T-helper 1 cell treated with Interleukin-12 subunit alpha and Interleukin-12 subunit beta and Interleukin-4 antibody, amounts not matched to agents 30 μg/mL and 1 μg/mL, for 36 hours (primary cell): Measurements from ENCODE around the gene ZPR1.
"Not testable (repeated sequence)": the region's sequence is repeated elsewhere in the genome, so short reads cannot be mapped to it uniquely, and the experiment has no call there.

Experiments used
- H3K27ac Mint-ChIP-seq: one replicate; pipeline ENCODE4 v1.8.0; 2021; ENCODE audit warnings: mild to moderate bottlenecking, mixed read lengths
- H3K27me3 Mint-ChIP-seq: one replicate; pipeline ENCODE4 v1.8.0; 2021; ENCODE audit warnings: low read depth, mixed read lengths
- H3K36me3 Mint-ChIP-seq: one replicate; pipeline ENCODE4 v1.8.0; 2021; ENCODE audit warnings: low read depth, mixed read lengths
- H3K4me1 Mint-ChIP-seq: one replicate; pipeline ENCODE4 v1.8.0; 2021; ENCODE audit warnings: low read depth, mixed read lengths
- H3K4me3 Mint-ChIP-seq: one replicate; pipeline ENCODE4 v1.8.0; 2021; ENCODE audit warnings: mild to moderate bottlenecking, moderate library complexity, mixed read lengths
- H3K9me3 Mint-ChIP-seq: one replicate; pipeline ENCODE4 v1.8.0; 2021; ENCODE audit warnings: mixed read lengths

ZPR1 gene

GRCh38 chr11:116772443-116773202, 15.2 kb downstream of the ZPR1 start, which contains the start of gene BUD13:
Gene BUD13, minus strand, starts transcription at chr11:116772987. Its CDS starts 23 bp downstream, at chr11:116772964.
- Mint-ChIP-seq H3K27ac (peak within 1 kb of the TSS; percentile 97), H3K4me3 (peak within 1 kb of the TSS; percentile 98), H3K4me1 (peaks cover 36% of the 10 kb centered on the region), H3K27me3 (no peaks in the 10 kb centered on the region), H3K9me3 (no peaks in the 10 kb centered on the region), H3K36me3 (peaks cover 26% of the 10 kb centered on the region)

GRCh38 chr11:116771935-116772334, 15.9 kb downstream of the ZPR1 start:
- Mint-ChIP-seq H3K27me3 (no peaks in the 10 kb centered on the region), H3K36me3 (peaks cover 24% of the 10 kb centered on the region), H3K27ac (peak overlapping the region; percentile 97), H3K9me3 (no peaks in the 10 kb centered on the region), H3K4me1 (peaks cover 36% of the 10 kb centered on the region), H3K4me3 (peak overlapping the region; percentile 98)

- Mint-ChIP-seq H3K27ac (no peak overlapping the region), H3K4me3 (no peak overlapping the region), H3K36me3 (peaks cover 42% of the 10 kb centered on the region), H3K27me3 (no peaks in the 10 kb centered on the region), H3K9me3 (no peaks in the 10 kb centered on the region), H3K4me1 (peaks cover 11% of the 10 kb centered on the region)
Measured at GRCh38 chr11:116762132-116762531, 25.7 kb downstream of the ZPR1 start.

DNA sequence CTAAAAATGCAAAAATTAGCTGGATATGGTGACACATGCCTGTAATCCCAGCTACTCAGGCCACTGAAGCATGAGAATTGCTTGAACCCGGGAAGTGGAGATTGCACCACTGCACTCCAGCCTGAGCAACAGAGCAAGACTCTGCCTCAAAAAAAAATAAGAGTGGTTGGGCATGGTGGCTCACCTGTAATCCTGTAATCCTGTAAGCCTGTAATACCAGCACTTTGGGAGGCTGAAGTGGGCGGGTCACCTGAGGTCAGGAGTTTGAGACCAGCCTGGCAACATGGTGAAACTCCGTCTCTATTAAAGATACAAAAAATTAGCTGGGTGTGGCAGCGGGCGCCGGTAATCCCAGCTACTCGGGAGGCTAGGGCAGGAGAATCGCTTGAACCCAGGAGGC, 31.8 kb downstream of the ZPR1 start:
- H3K27ac Mint-ChIP-seq, H3K9me3 Mint-ChIP-seq, H3K4me3 Mint-ChIP-seq, H3K27me3 Mint-ChIP-seq, H3K4me1 Mint-ChIP-seq: not testable (repeated sequence)
- peaks cover 45% of the 10 kb centered on the region for H3K36me3 Mint-ChIP-seq

- H3K27me3 Mint-ChIP-seq = no peaks in the 10 kb centered on the region
- no peak overlapping the region for H3K27ac Mint-ChIP-seq
- no peak overlapping the region for H3K4me3 Mint-ChIP-seq
- peaks cover 25% of the 10 kb centered on the region for H3K36me3 Mint-ChIP-seq
- no peaks in the 10 kb centered on the region for H3K4me1 Mint-ChIP-seq
- no peaks in the 10 kb centered on the region for H3K9me3 Mint-ChIP-seq
Measured at GRCh38 chr11:116750070-116750718, 37.6 kb downstream of the ZPR1 start.

DNA sequence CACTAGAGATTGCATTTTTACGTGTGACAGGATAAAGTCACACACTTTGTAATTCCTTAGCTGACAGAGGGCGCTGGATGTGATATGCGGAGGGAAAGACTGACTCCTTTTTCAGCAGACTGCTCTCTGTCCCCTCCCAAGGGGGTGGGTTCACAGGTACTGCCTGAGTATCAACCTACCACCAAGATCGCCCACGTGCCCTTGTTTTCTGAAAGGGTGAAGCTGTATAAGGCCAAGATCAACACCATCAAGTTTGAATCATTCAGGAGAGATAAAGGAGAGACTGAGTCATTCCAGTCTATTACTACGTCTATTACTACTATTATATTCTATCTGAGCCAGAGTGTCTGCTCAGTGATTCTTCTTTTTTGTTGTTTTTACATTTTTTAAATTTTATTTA, 45.7 kb downstream of the ZPR1 start:
- Mint-ChIP-seq H3K36me3 (peaks cover 4% of the 10 kb centered on the region), H3K27me3 (no peaks in the 10 kb centered on the region), H3K4me1 (peaks cover 4% of the 10 kb centered on the region), H3K9me3 (no peaks in the 10 kb centered on the region), H3K27ac (no peak overlapping the region), H3K4me3 (no peak overlapping the region)

- no peaks in the 10 kb centered on the region for H3K9me3 Mint-ChIP-seq
- no peaks in the 10 kb centered on the region for H3K27me3 Mint-ChIP-seq
- H3K36me3 Mint-ChIP-seq = no peaks in the 10 kb centered on the region
- H3K27ac Mint-ChIP-seq = no peak overlapping the region
- no peak overlapping the region for H3K4me3 Mint-ChIP-seq
- H3K4me1 Mint-ChIP-seq = peaks cover 4% of the 10 kb centered on the region
Measured at GRCh38 chr11:116740741-116741140, 47.1 kb downstream of the ZPR1 start.

- no peaks in the 10 kb centered on the region for H3K9me3 Mint-ChIP-seq
- H3K36me3 Mint-ChIP-seq = peaks cover under 1% of the 10 kb centered on the region
- H3K4me3 Mint-ChIP-seq = no peak overlapping the region
- H3K27ac Mint-ChIP-seq = no peak overlapping the region
- H3K4me1 Mint-ChIP-seq = peaks cover 5% of the 10 kb centered on the region
- no peaks in the 10 kb centered on the region for H3K27me3 Mint-ChIP-seq
Measured at GRCh38 chr11:116738975-116739374, 48.8 kb downstream of the ZPR1 start.

DNA sequence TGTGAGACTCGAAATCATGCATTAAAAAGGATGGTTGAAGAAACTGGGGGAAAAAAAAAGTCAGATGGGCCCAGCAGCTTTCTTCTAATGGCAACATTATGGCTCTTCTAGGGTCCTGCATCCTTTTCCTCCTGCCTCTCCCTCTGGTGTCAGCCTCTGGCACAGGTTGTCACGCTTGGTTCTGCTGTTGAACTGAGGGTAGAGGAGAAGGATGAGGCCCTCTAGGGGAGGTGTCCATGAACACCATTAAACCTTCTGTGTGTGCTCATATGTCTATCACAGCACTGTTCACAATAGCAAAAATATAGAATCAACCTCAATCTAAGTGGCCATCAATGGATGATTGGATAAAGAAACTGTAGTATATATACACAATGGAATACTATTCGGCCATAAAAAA, 51.1 kb downstream of the ZPR1 start:
- no peak overlapping the region for H3K27ac Mint-ChIP-seq

GRCh38 chr11:116733969-116734508, 53.8 kb downstream of the ZPR1 start:
- H3K4me1 Mint-ChIP-seq = peaks cover 7% of the 10 kb centered on the region
- H3K9me3 Mint-ChIP-seq = no peaks in the 10 kb centered on the region
- no peak overlapping the region for H3K4me3 Mint-ChIP-seq
- peak overlapping the region; percentile 10 for H3K27ac Mint-ChIP-seq
- no peaks in the 10 kb centered on the region for H3K27me3 Mint-ChIP-seq
- H3K36me3 Mint-ChIP-seq = peaks cover 4% of the 10 kb centered on the region

More for the DNA sequence above, 51.1 kb downstream of the ZPR1 start:
- Mint-ChIP-seq H3K27me3 (no peaks in the 10 kb centered on the region), H3K36me3 (peaks cover 4% of the 10 kb centered on the region), H3K4me3 (no peak overlapping the region), H3K9me3 (no peaks in the 10 kb centered on the region), H3K4me1 (peaks cover 11% of the 10 kb centered on the region)

DNA sequence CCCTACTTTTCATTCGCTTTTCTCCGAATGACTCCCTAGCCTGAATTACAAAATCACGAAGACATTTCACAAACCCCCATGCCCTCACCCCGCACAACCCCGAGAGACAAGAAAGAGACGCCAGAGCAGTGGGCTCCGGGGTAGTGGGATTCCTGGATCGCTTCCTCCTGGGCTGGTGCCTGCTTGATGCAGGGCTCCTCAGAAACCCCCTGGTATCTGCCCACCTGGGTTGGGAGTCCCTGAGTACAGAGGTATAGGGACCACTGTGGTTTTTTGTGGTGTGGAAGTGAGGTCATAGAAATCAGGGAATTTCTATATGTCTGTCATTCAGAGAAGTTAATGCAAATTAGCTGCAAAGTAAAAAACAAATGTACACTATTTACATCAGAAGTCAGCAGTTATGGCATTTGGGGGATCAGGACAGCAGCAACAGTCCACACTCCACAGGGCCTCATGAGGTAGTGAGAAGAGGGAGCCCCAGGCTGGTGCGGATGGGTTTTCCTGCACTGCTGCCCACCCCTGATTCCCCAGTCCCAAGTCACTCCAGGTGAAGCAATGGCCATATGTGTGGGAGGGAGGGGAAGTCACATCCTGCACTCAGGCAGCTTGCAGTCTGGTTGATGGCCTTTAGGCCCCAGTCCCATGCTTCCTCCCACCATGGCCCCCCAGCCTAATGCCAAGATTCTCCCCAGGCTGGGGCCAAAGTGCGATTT, 54.6 kb downstream of the ZPR1 start:
- no peaks in the 10 kb centered on the region for H3K9me3 Mint-ChIP-seq
- no peak overlapping the region for H3K27ac Mint-ChIP-seq
- no peaks in the 10 kb centered on the region for H3K27me3 Mint-ChIP-seq
- peaks cover 4% of the 10 kb centered on the region for H3K36me3 Mint-ChIP-seq
- no peak overlapping the region for H3K4me3 Mint-ChIP-seq
- H3K4me1 Mint-ChIP-seq = peaks cover 7% of the 10 kb centered on the region

GRCh38 chr11:116732271-116733042, 55.4 kb downstream of the ZPR1 start:
- Mint-ChIP-seq H3K4me1 (peaks cover 7% of the 10 kb centered on the region), H3K27me3 (no peaks in the 10 kb centered on the region), H3K27ac (no peak overlapping the region), H3K4me3 (no peak overlapping the region), H3K36me3 (peaks cover 4% of the 10 kb centered on the region), H3K9me3 (no peaks in the 10 kb centered on the region)

DNA sequence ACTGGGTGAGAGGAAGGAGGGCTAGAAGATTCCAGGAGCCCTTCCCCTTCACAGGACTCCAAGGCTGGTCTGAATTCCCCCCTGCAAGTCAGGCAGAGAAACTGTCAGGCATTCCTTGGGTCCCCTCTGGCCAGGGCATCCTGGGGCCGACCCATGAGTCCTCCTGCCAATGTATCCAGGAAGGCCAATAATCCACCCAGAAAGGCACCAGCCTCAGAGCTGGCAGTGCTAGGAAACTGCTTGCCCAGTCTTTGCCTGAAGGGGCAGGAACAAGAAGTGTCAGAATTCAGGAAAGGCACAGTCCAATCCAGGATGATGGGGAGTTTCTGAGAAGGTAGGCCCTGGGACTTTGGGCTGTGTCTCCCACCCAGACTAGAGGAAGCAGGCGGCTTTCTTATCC, 56.0 kb downstream of the ZPR1 start:
- Mint-ChIP-seq H3K36me3 (peaks cover 4% of the 10 kb centered on the region), H3K27ac (no peak overlapping the region), H3K4me1 (peaks cover 7% of the 10 kb centered on the region)

More for the DNA sequence above, 56.0 kb downstream of the ZPR1 start:
- H3K27me3 Mint-ChIP-seq = no peaks in the 10 kb centered on the region
- no peak overlapping the region for H3K4me3 Mint-ChIP-seq
- no peaks in the 10 kb centered on the region for H3K9me3 Mint-ChIP-seq
